Mesenchymal stem cell (in vitro differentiated cells and primary cell): ENCODE data around the gene DYNC1I2.
A peak's percentile ranks its signal among the peaks of the same experiment; 100 is the strongest.

ENCODE experiments used
- DNase-seq: peaks from one replicate; pipeline ENCODE4 v3.0.0-alpha.2; 2013
- H2AFZ ChIP-seq: one replicate; pipeline ENCODE4 v1.6.1; 2013; ENCODE audit warnings: low read depth, mild to moderate bottlenecking, control low read depth, inconsistent platforms, low read length, moderate library complexity
- H2AK5ac ChIP-seq: 2 replicates; pipeline ENCODE4 v1.6.1; 2013; ENCODE audit warnings: low read length, moderate library complexity, mild to moderate bottlenecking, inconsistent platforms; ENCODE audit not compliant: severe bottlenecking
- H2BK120ac ChIP-seq: one replicate; pipeline ENCODE4 v1.6.1; 2013; ENCODE audit warnings: low read depth, mild to moderate bottlenecking, inconsistent platforms, low read length, moderate library complexity
- H2BK12ac ChIP-seq, 2 experiments: one replicate each; pipeline ENCODE4 v1.6.1; 2013; ENCODE audit warnings: inconsistent platforms in 2 of 2, low read length in 2 of 2, mild to moderate bottlenecking in 2 of 2, moderate library complexity in 2 of 2, control low read depth in 1 of 2
- H2BK15ac ChIP-seq: one replicate; pipeline ENCODE4 v1.6.1; 2013; ENCODE audit warnings: mild to moderate bottlenecking, low read depth, inconsistent platforms; ENCODE audit not compliant: poor library complexity, severe bottlenecking
- H2BK5ac ChIP-seq: 2 replicates; pipeline ENCODE4 v1.6.1; 2013; ENCODE audit warnings: low read depth, mild to moderate bottlenecking, low read length, control low read depth, inconsistent platforms; ENCODE audit not compliant: poor library complexity, severe bottlenecking
- H3K14ac ChIP-seq, 2 experiments: one replicate each; pipeline ENCODE4 v1.6.1; 2013; ENCODE audit warnings: inconsistent platforms in 2 of 2, low read length in 2 of 2, control low read depth in 1 of 2, mild to moderate bottlenecking in 1 of 2, moderate library complexity in 1 of 2
- H3K18ac ChIP-seq, 2 experiments: one replicate each; pipeline ENCODE4 v1.6.1; 2013; ENCODE audit warnings: inconsistent platforms in 2 of 2, low read length in 2 of 2, control low read depth in 1 of 2, low read depth in 1 of 2, mild to moderate bottlenecking in 1 of 2
- H3K23ac ChIP-seq, 2 experiments: one replicate each; pipeline ENCODE4 v1.6.1; 2013; ENCODE audit warnings: inconsistent platforms in 2 of 2, low read length in 2 of 2, mild to moderate bottlenecking in 2 of 2, moderate library complexity in 2 of 2, control low read depth in 1 of 2
- H3K27ac ChIP-seq: 2 replicates; pipeline ENCODE4 v1.5.1; 2013; ENCODE audit warnings: mild to moderate bottlenecking, moderate library complexity, low read length, control low read depth, inconsistent platforms; ENCODE audit not compliant: poor library complexity, severe bottlenecking
- H3K27me3 ChIP-seq, 2 experiments: 2 replicates each; pipeline versions ENCODE4 v1.6.1 to v1.7.0; 2013; ENCODE audit warnings: low read length in 2 of 2, mild to moderate bottlenecking in 2 of 2, moderate library complexity in 2 of 2, control low read depth in 1 of 2, inconsistent platforms in 1 of 2; ENCODE audit not compliant: control insufficient read depth in 1 of 2, insufficient read depth in 1 of 2
- H3K36me3 ChIP-seq, 2 experiments: 2 replicates each; pipeline versions ENCODE4 v1.6.1 to v1.7.0; 2013; ENCODE audit warnings: low read length in 2 of 2, control low read depth in 1 of 2, inconsistent platforms in 1 of 2, low read depth in 1 of 2, mild to moderate bottlenecking in 1 of 2; ENCODE audit not compliant: insufficient read depth in 2 of 2, control insufficient read depth in 1 of 2
- H3K4ac ChIP-seq, 2 experiments: one replicate each; pipeline ENCODE4 v1.6.1; 2013; ENCODE audit warnings: inconsistent platforms in 2 of 2, low read length in 2 of 2, mild to moderate bottlenecking in 2 of 2, moderate library complexity in 2 of 2, control low read depth in 1 of 2, low read depth in 1 of 2
- H3K4me1 ChIP-seq: 2 replicates; pipeline ENCODE4 v1.6.1; 2013; ENCODE audit warnings: low read depth, low read length, control low read depth; ENCODE audit not compliant: control insufficient read depth, insufficient read depth
- H3K4me2 ChIP-seq: 2 replicates; pipeline ENCODE4 v1.6.1; 2013; ENCODE audit warnings: low read length, mild to moderate bottlenecking, inconsistent platforms; ENCODE audit not compliant: poor library complexity, severe bottlenecking
- H3K4me3 ChIP-seq, 2 experiments: 2 replicates each; pipeline versions ENCODE4 v1.5.1 to v1.7.0; 2013; ENCODE audit warnings: low read length in 2 of 2, mild to moderate bottlenecking in 2 of 2, control low read depth in 1 of 2, low read depth in 1 of 2; ENCODE audit not compliant: insufficient read depth in 1 of 2
- H3K79me1 ChIP-seq: replicated peaks from 2 replicates; pipeline ENCODE4 v1.6.1; 2013; ENCODE audit warnings: mild to moderate bottlenecking, control low read depth, low read length, inconsistent platforms; ENCODE audit not compliant: poor library complexity, severe bottlenecking
- H3K9ac ChIP-seq: 2 replicates; pipeline ENCODE4 v1.7.0; 2013; ENCODE audit warnings: mild to moderate bottlenecking, low read length, moderate library complexity
- H3K9me3 ChIP-seq: 2 replicates; pipeline ENCODE4 v1.7.0; 2013; ENCODE audit warnings: mild to moderate bottlenecking, low read length; ENCODE audit not compliant: control insufficient read depth
- H4K8ac ChIP-seq: one replicate; pipeline ENCODE4 v1.6.1; 2013; ENCODE audit warnings: inconsistent platforms, mild to moderate bottlenecking, low read length, moderate library complexity
- H4K91ac ChIP-seq: one replicate; pipeline ENCODE4 v1.6.1; 2013; ENCODE audit warnings: mild to moderate bottlenecking, low read length, inconsistent platforms
- WGBS: methylation state at CpG from one replicate; pipeline ENCODE4 v1.1.7; 2013; ENCODE audit warnings: mixed read lengths; 5-methylcytosine and 5-hydroxymethylcytosine counted together

DYNC1I2 gene

GRCh38 chr2:171712051-171712450, 24.8 kb downstream of the DYNC1I2 start:
- Histone ChIP-seq H3K9me3 (no peaks in the 10 kb centered on the region), H3K23ac (no peak overlapping the region), H2BK12ac (no peak overlapping the region), H3K9ac (peak overlapping the region; percentile 80), H2BK15ac (no peak overlapping the region), H3K79me1 (no peaks in the 10 kb centered on the region), H3K14ac (no peak overlapping the region), H3K36me3 (peaks cover 6 to 37% of the 10 kb centered on the region in 2 experiments), H4K91ac (no peak overlapping the region), H2BK5ac (no peak overlapping the region), H2AK5ac (no peak overlapping the region), H2AFZ (no peak overlapping the region), H3K18ac (no peak overlapping the region), H3K27ac (peak overlapping the region; percentile 59), H2BK120ac (no peak overlapping the region), H4K8ac (no peak overlapping the region), H3K4me1 (peaks cover 3% of the 10 kb centered on the region), H3K4ac (no peak overlapping the region), H3K4me3 (no peak overlapping the region), H3K27me3 (no peaks in the 10 kb centered on the region), H3K4me2 (no peak overlapping the region)
- peak; percentile 78 for DNase-seq
- no CpG with 5 or more reads among the region's 2 CpGs for WGBS

- Histone ChIP-seq H2BK15ac (no peak overlapping the region), H3K36me3 (peaks cover 9 to 74% of the 10 kb centered on the region in 2 experiments), H3K4me2 (no peak overlapping the region), H2AFZ (no peak overlapping the region), H2AK5ac (no peak overlapping the region), H4K91ac (no peak overlapping the region), H3K79me1 (peaks cover 6% of the 10 kb centered on the region), H2BK12ac (no peak overlapping the region), H3K18ac (no peak overlapping the region), H3K9me3 (no peaks in the 10 kb centered on the region), H3K4ac (no peak overlapping the region), H3K27me3 (no peaks in the 10 kb centered on the region), H3K27ac (no peak overlapping the region), H2BK120ac (no peak overlapping the region), H3K4me3 (no peak overlapping the region), H3K4me1 (peaks cover 2% of the 10 kb centered on the region), H4K8ac (no peak overlapping the region), H3K14ac (no peak overlapping the region), H3K23ac (no peak overlapping the region), H3K9ac (no peak overlapping the region), H2BK5ac (no peak overlapping the region)
- 92% methylated on average over 4 of the region's 4 CpGs for WGBS
- DNase-seq = no peak
These were observed 31.5 kb downstream of the DYNC1I2 start for GRCh38 chr2:171718720-171719119.

GRCh38 chr2:171719660-171720059, 32.4 kb downstream of the DYNC1I2 start:
- Histone ChIP-seq H2BK12ac (no peak overlapping the region), H3K27me3 (no peaks in the 10 kb centered on the region), H3K4me3 (no peak overlapping the region), H3K4me2 (no peak overlapping the region), H2AK5ac (no peak overlapping the region), H3K9ac (no peak overlapping the region), H3K4ac (no peak overlapping the region), H3K4me1 (peaks cover 6% of the 10 kb centered on the region), H2AFZ (no peak overlapping the region), H3K14ac (no peak overlapping the region), H3K79me1 (peaks cover 9% of the 10 kb centered on the region), H3K23ac (no peak overlapping the region), H2BK15ac (no peak overlapping the region), H3K27ac (no peak overlapping the region), H3K18ac (no peak overlapping the region), H2BK120ac (no peak overlapping the region), H4K8ac (no peak overlapping the region), H3K36me3 (peaks cover 12 to 83% of the 10 kb centered on the region in 2 experiments), H2BK5ac (no peak overlapping the region), H4K91ac (no peak overlapping the region), H3K9me3 (no peaks in the 10 kb centered on the region)
- 98% methylated on average over 3 of the region's 3 CpGs for WGBS
- DNase-seq = no peak

GRCh38 chr2:171723716-171724683, 36.7 kb downstream of the DYNC1I2 start:
- no peak for DNase-seq
- WGBS = 94% methylated on average over 8 of the region's 12 CpGs

More at GRCh38 chr2:171723716-171724683, 36.7 kb downstream of the DYNC1I2 start:
- no peak overlapping the region for H3K9ac ChIP-seq
- no peak overlapping the region for H2AFZ ChIP-seq
- no peak overlapping the region for H2BK5ac ChIP-seq
- peak overlapping the region; percentile 66 for H4K8ac ChIP-seq
- no peak overlapping the region for H3K4me3 ChIP-seq
- no peak overlapping the region for H2BK15ac ChIP-seq
- H3K14ac ChIP-seq = no peak overlapping the region
- H3K4me2 ChIP-seq = no peak overlapping the region
- no peak overlapping the region for H2BK12ac ChIP-seq
- H3K27ac ChIP-seq = peak overlapping the region; percentile 26
- peaks cover 3 to 88% of the 10 kb centered on the region in 2 experiments for H3K36me3 ChIP-seq
- peaks cover 6% of the 10 kb centered on the region for H3K4me1 ChIP-seq
- H3K23ac ChIP-seq = no peak overlapping the region
- H2BK120ac ChIP-seq = no peak overlapping the region
- peak overlapping the region; percentile 66 for H2AK5ac ChIP-seq
- no peaks in the 10 kb centered on the region for H3K27me3 ChIP-seq
- H3K9me3 ChIP-seq = no peaks in the 10 kb centered on the region
- H3K79me1 ChIP-seq = peaks cover 9% of the 10 kb centered on the region
- no peak overlapping the region for H3K4ac ChIP-seq
- no peak overlapping the region for H3K18ac ChIP-seq
- H4K91ac ChIP-seq = no peak overlapping the region
